Activated T-cell treated with anti-CD3 and anti-CD28 coated beads for 24 hours (primary cell): ENCODE measurements around the gene FHIT.
"Not testable (repeated sequence)": the region's sequence is repeated elsewhere in the genome, so short reads cannot be mapped to it uniquely, and the experiment has no call there.

Experiments used
- DNase-seq: peaks from one replicate; pipeline ENCODE4 v3.0.0-alpha.2; 2020; ENCODE audit warnings: low read depth

FHIT gene

DNA sequence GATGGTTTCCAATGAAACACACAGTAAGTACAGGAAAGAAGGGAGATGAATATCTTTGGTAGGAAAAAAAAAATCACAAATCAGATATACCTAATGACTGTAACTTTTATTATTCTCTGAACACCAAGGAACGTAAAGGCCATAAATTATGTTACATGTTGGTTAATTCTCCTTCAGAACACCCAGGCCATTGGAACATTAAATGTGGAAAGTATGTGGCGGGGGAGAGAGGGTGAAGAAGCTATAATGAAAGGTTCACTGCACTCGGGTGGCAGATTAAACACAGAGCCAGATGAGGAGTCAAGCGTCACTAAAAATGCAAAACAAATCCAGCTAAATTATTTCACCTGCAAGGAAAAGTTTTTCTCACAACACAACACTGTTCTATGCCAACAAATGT is 193.8 kb downstream of the FHIT start:
- no peak for DNase-seq

DNA sequence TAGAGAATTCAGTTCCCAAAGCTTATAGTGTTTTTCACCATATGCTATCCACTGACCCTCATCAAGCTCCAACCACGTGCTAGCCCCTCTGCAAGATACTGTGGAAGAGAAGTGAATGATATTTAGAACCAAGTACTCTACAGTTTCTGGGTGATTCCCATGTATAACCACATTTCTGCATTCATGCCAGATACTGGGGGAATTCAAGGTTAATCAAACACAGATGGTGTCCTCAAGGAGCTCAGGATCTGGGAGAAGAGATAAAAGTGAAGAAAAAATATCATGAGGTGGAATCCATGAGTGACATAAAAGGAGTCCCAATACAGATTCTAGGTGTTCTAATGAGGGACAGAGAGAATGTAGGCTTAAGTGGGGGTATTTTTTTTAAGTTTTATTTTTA is 195.8 kb downstream of the FHIT start:
- DNase-seq, result no peak

DNA sequence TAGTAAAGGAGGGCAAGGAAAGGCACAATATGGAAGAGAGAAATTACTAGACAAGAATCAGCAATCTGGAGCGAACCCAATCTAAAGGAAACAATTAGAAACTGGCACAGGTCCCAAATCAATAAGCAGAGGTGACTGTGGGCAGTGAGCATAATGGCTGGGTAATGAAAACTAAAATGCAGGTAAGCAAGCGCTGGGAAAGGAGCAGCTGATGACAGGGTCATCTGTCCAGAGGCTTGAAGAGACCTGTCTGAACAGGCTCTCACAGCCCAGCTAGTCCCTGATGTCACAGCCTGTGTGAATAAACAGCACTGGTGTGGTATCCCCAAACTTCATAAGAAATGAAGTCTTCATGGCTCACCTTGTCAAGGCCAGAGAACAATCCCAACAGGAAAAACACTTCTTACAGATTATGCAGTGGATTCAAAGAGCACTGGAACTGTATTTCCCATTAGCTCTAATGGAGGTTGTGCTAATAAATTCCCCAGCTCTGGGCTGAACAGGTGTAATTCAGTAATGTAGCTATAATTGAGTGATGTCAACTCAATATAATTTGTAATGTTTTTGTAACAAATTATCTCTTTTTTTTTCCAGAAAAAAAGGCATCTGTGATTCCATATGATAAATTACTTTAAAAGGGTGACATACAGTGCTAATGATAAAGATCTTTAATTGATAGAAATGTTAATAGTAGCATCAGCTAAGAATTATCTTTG is 197.3 kb downstream of the FHIT start:
- DNase-seq, result no peak

DNA sequence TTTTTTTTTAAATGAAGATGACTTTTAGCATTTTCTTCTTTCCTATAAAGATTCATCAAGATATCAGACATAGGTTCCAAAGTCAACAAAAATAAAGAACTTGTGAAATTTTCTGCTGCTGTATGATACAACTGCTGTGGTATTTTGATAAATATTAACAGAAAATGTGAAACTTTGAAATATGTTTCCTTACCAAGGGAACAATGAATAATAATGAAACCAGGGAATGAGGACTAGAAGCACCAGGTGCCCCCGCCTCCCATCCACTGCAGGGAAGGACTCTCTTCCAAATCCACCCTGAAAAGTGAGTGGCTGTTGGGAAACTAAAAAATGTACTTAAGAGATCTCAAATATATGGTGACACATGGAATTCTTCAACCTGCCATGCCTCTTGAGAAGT is 198.4 kb downstream of the FHIT start:
- DNase-seq, result no peak

DNA sequence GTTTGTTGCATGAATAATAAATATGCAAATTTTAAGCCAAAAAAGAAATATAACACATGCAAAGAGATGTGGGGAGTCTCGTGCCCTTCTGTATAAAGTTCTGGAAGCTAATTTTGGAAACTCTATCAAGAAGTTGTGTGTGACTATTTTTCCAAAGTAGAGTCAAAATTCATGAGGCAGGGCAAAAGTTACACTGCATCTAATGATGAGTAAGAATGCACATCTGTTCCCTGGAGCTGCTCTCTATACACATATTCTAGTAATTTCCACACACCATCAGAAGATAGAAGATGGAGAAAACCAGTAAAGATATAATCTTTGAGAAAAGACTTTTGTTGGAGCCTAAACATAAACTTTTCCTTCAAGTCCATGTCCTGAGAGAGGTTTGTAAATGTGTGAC is 199.6 kb downstream of the FHIT start:
- no peak for DNase-seq

DNA sequence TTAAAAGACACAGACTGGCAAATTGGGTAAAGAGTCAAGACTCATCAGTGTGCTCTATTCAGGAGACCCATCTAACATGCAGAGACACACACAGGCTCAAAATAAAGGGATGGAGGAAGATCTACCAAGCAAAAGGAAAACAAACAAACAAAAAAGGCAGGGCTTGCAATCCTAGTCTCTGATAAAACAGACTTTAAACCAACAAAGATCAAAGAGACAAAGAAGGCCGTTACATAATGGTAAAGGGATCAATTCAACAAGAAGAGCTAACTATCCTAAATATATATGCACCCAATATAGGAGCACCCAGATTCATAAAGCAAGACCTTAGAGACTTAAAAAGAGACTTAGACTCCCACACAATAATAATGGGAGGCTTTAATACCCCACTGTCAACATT is 206.1 kb downstream of the FHIT start:
- not testable (repeated sequence) for DNase-seq

DNA sequence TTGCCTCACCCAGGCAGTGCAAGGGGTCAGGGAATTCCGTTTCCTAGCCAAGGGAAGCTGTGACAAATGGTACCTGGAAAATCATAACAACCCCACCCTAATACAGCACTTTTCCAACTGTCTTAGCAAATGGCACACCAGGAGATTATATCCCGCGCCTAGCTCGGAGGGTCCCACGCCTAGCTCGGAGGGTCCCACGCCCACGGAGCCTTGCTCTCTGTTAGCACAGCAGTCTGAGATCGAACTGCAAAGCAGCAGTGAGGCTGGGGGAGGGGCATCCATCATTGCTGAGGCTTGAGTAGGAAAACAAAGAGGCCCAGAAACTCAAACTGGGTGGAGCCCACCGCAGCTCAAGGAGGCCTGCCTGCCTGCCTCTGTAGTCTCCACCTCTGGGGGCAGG is 208.1 kb downstream of the FHIT start:
- DNase-seq, result no peak

DNA sequence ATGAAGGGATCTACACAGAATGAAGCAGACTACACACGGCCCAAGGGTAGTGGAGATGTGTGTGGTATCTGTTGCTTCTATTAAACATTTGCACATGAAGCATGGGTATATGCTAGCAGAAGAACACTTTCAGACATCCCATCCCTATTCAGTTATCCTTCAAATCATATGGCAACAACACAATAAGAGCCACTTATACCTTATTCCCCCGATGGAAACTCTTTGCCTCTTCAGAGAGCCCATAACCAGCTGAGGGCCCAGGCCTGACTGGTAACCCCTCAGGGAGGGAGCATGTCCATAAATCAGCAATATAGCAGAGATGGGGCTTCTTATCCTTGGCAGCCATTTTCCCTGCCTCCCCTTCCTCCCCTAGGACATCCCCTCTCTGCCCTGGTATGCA is 210.6 kb downstream of the FHIT start:
- no peak for DNase-seq

DNA sequence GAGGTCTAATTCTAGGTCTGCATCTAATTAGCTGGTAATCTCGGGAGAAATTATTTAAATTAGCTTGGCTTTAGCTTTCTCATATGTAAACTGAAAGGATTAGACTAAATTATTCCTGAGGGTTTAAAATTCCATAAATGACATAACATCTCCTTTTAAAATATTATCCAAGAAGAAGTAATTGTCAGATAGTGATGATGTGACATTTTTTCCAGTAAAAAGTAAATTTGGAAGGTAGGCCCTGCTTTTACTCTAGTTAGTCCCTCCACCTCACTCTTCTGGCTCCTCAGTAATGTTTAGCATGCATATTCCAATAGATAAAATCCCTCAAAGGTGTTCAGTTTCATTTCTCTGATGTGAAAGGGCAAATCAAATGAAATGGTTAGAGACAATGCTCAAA is 215.7 kb downstream of the FHIT start:
- DNase-seq, result no peak

DNA sequence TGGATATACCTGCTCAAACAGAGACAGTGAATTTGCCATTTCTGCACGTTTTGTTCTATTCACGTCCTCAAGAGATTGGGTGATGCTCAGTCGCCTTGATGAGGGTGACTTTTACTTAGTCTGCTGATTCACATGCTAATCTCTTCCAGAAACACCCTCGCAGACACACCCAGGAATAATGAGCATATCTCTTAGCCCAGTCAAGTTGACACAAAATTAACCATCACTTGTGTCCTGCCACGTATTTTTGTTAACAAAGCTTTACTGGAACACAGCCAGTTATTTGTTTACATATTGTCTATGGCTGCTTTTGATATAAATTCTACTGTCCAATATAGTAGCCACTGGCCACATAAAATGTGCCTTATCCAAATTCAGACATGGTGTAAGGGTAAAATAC is 218.3 kb downstream of the FHIT start:
- DNase-seq, result no peak

DNA sequence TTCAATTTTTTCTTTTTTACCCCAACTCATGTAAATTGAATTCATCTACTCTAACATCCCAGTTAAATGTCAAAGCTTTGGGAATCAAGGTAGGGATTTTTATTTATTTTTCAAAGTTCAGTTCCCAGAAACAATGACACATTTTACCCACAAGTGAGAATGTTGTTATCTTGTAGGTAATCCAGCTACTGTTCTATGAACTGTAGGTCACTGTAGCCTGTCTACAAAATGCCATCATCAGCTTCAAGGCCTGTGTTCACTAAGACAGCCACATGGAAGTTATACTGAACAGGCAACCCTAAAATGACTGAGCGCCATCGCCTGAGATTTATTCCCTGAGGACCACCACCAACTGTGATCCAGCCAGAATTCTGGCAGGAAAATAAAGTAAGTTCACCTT is 219.7 kb downstream of the FHIT start:
- no peak for DNase-seq

DNA sequence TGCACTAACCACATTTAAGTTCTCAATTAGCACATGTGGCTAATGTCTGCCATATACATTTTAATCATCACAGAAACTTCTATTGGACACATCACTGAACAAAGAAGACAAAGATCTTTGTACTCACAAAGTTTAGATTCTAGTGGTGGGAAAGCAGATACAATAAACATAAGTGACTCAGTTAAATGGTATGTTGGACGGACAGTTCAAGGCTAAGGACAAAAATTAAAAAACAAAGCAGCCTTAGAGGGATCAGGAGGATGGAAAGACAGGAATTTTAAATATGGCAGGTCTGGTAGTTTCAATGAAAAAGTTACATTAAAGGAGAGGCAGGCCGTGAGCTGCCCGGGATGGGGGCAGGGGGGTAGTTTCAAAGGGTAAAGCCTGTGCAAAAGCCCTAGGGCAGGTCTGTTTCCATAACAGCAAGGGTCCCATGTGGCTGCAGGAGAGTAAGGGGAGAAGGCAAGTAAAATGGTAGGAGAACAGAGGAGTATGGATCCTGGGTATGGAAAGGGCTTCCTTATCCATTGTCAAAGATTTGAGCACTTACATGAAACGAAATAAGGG is 220.7 kb downstream of the FHIT start:
- DNase-seq, result no peak

DNA sequence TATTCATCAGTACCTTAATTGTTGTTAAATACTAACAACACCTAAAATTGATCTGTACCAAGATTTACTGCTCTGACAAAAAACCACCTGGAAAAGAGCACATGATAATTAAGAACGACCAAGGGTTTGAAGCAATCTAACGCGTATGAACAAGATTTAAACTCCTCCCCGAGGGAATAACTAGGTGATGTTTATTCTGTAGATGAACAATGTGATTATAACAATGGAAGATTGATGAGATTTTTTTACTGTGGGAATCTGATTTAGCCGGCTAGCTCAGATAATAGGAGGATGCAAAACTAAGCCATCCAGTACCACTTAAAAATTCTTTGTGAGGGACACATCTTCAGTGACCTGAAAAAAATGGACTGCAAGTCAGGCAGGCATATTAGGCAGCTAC is 222.1 kb downstream of the FHIT start:
- DNase-seq, result no peak

DNA sequence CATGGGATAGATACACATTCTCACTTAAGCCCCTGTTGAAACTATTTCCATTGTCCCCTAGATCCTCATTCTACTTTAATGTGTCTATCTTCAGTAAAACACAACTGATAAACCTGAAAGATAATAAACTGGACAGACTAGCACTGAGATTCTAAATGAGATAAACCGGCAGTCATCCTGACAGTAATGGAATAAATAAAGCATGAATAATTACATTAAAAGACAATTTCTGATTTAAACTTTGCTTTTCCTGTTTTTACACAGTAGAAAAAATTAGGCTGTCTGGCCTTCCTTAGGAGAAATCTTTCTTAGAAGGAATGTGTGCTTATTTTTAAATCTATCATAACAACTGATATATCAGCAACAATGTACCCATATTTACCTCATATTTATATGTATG is 232.4 kb downstream of the FHIT start:
- DNase-seq, result no peak

DNA sequence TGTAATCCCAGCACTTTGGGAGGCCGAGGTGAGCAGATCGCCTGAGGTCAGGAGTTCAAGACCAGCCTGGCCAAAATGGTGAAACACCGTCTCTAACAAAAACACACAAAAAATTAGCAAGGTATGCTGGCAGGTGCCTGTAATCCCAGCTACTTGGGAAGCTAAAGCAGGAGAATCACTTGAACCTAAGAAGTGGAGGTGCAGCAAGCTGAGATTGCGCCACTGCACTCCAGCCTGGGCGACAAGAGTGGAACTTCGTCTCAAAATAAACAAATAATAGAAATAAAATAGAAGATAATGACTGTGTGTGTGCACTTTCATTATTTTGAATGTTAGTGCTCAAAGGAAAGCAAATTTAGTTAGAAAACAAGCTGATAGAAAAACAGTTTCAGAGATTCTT is 234.2 kb downstream of the FHIT start:
- not testable (repeated sequence) for DNase-seq

DNA sequence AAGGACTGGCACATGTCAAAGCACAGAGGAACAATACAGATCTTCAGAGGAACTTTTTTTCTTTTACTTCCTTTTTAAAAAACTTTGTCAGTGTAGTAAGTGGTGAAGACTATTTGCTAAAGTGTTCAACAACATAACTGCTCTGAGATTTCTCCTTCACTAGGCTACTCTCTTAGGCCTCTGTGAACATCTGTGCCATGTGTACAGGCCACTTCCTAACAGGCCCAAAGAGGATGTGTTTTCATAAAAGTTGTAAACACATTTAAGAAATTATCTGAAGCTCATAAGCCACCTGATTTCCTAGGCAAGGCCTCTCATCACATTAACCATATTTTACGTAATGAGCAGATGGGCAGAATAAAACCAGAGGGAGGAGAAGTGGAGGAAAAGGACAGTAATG is 235.4 kb downstream of the FHIT start:
- no peak for DNase-seq

DNA sequence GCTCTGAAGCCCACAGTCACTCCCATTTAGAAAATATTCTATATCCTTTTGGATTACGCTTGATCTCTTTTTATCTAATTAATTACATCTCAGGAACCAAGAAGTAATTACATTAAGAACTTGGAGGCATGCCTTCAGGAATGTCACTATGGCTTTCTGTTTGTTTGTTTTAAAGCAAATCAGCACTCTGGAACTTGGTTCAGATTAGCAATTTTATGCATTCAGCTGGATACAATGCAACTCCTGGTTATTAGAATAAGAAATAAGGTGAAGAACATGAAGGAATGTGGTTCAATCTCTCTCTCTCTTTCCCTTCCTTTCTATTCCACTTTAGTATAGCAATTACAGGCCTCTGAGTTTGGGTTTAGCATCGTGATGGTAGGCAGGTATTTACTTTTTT is 235.8 kb downstream of the FHIT start:
- no peak for DNase-seq

DNA sequence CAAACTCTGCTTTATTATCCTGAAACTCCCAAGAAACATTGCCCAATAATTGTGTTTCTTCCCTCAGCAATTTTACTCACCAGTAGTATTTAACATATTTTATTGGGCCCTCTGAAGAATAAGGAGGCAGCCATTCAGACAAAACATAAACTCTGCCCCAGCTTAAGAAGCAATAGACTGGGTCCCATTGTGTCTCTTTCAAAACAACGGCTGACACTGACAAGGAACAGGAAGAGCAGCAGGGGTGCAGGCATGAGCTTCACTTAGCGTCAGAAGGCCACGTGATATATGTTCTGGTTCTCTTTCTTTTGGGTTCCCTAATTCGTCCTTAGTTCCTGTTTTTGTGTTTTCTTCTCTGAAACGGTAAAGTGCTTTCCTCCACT is 242.3 kb downstream of the FHIT start:
- no peak for DNase-seq

DNA sequence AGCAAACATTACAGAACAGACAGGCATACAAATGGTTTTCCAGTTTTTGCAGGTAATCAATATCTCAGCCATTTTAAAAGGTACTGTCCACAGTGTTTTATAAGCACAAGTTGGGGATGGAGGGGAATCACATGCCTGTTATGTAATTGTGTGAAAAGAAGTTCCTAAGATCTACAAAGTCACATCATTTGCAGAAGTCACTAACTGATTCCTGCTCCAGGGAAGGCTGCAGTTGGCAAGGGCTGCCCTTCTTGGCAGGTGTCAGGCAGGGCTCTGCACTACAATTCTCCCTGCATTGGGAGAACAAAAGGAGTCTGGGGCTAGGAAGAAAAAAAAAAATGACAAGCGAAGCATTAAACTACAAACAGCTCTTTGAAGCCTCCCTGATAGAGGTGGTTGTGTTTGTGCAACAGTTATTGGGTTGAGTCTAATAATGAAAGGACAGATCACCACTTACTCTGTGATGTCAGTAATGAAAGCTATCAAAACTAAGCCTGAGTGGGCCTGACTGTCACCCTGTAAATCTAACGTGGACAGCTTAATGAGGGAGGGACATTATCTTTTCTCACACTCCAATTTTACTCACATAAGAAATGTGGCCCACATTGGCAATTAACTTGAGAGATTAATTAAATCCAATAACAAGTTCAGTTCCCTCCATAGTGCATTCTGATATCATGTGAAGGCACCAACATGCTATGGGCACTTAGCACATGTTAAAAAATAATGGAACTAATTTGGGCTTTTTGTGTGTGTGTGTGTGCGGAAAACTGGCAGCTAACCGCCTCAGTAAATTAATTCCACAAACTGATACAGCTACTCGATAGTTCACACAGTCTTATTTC is 242.9 kb downstream of the FHIT start:
- no peak for DNase-seq

DNA sequence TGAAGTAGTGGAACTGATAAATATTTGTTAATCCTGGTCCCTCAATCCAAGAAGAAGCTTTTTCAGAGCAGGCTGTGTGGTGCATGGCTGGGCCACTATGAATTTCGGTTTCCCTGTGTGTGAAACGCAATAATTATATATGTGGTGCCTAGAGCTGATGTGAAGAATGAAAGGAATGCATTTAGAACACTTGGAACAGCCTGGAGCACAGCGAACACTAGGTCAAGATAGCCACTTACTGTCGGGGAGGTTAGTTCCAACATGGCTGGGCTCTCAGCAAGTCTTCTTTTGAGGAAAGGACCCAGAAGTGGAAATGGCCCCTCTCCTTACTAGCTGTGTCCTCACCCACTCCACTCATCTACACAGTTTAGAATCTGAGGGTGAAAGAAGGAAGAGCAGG is 245.7 kb downstream of the FHIT start:
- no peak for DNase-seq

DNA sequence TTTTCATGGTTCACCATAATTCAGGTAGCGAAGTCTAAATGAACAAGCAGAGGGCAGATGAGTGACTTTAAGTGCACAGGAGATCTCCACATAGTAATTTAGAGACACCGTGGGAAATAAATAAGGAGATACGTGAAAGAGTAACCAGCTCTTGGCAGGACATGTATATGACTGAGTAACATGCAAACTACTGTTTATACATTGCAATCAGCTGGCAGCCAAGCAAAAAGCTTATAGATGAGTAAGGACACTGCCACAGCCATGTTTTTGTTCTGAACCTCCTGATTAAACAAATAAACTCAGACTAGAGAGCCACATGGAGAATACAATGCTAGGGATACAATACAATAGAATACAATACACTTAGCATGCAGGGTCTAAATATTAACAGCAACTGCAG is 252.4 kb downstream of the FHIT start:
- no peak for DNase-seq

DNA sequence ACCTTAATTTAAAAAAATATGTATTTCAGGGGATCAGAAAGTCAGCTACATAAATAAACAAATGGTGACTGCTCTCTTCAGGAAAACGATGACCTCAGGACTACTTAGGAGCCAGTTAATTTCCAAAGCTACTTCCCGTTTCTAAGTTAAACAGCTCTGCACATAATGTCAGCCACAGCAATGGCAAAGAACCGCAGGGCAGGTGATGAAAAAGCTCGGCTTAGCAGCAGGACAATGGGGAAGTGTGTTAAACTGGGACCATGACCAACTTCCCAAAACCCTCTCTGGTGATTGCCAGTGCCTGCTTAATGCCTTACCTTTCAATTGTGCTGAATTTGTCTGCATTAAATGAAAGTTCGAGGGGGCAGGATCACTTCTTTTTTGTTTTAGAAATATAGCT is 258.9 kb downstream of the FHIT start:
- DNase-seq, result no peak

DNA sequence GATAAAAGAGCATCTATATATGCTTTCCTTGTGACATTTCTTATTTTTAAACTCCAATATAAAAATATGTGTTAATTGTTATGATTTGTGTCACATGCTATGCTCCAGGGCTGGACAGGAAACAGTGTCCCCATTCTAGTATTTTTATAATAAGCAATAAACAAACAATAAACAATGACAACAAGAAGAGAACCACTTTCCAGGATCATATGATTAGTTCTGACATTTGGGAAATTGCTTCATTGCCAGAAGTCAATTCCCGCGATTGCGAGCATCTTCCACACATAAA is 260.9 kb downstream of the FHIT start:
- DNase-seq, result no peak
